Smooth muscle cell (in vitro differentiated cells): Measurements from ENCODE around the gene AKAP9. TPM values are rescaled to one million over a fixed set of nuclear protein-coding genes. Genes with fewer than 3 reads are reported as not detected.

ENCODE experiments used
- DNase-seq: peaks from one replicate; lab custom pipeline; 2025; ENCODE audit not compliant: unreplicated experiment; lab: John Stamatoyannopoulos, UW
- H2AFZ ChIP-seq: fragments of 200-600 bp; sonication (generic); 2 replicates; pipeline ENCODE4 v1.6.0; 2016; ENCODE audit warnings: antibody characterized with exemption, low read depth, mild to moderate bottlenecking
- H3F3A ChIP-seq: fragments of 200-600 bp; sonication (generic); 2 replicates; pipeline ENCODE4 v1.6.0; 2017; ENCODE audit warnings: antibody characterized with exemption, low read depth
- H3K27ac ChIP-seq: fragments of 200-600 bp; sonication (generic); 2 replicates; pipeline ENCODE4 v1.5.1; 2016; ENCODE audit warnings: low read depth, mild to moderate bottlenecking
- H3K27me3 ChIP-seq: fragments of 200-600 bp; sonication (generic); 2 replicates; pipeline ENCODE4 v1.6.1; 2016; ENCODE audit warnings: low read depth, mild to moderate bottlenecking
- H3K36me3 ChIP-seq: fragments of 200-600 bp; sonication (generic); 2 replicates; pipeline ENCODE4 v1.5.1; 2016; ENCODE audit warnings: low read depth
- H3K4me1 ChIP-seq: fragments of 200-600 bp; sonication (generic); 2 replicates; pipeline ENCODE4 v1.5.1; 2016; ENCODE audit warnings: low read depth
- H3K4me2 ChIP-seq: fragments of 200-600 bp; sonication (generic); 2 replicates; pipeline ENCODE4 v1.6.0; 2016; ENCODE audit warnings: mild to moderate bottlenecking
- H3K4me3 ChIP-seq: fragments of 200-600 bp; sonication (generic); 2 replicates; pipeline ENCODE4 v1.5.1; 2016; ENCODE audit warnings: mild to moderate bottlenecking
- H3K79me2 ChIP-seq: fragments of 200-600 bp; sonication (generic); 2 replicates; pipeline ENCODE4 v1.6.0; 2016; ENCODE audit warnings: low read depth, mild to moderate bottlenecking
- H3K9ac ChIP-seq: fragments of 200-600 bp; sonication (generic); 2 replicates; pipeline ENCODE4 v1.6.0; 2016; ENCODE audit warnings: low read depth
- H3K9me3 ChIP-seq: fragments of 200-600 bp; sonication (generic); replicated peaks from 2 replicates; pipeline ENCODE4 v1.5.1; 2016; ENCODE audit warnings: low read depth
- H4K20me1 ChIP-seq: fragments of 200-600 bp; sonication (generic); 2 replicates; pipeline ENCODE4 v1.6.0; 2016; ENCODE audit warnings: low read depth
- WGBS: methylation state at CpG from one replicate; pipeline ENCODE4 v1.1.7; 2016; ENCODE audit warnings: low lambda C conversion rate; 5-methylcytosine and 5-hydroxymethylcytosine counted together
- polyA plus RNA-seq: library from polyadenylated mRNA; unstranded; fragments of >200 nt; fragmentation: Nextera tagmentation; extraction: Ambion mirVana; gene quantifications from 2 replicates; pipeline ENCODE4 v1.2.1, GENCODE V29; 2016
- total RNA-seq: library from RNA; depleted of rRNA; stranded (reverse); fragments of >200 nt; gene quantifications from 2 replicates; pipeline ENCODE4 v1.2.3, GENCODE V29; 2014
- TF ChIP-seq, protein P1 (sequence below): fragments of 200-600 bp; sonication (generic); IDR thresholded peaks from 2 replicates; pipeline ENCODE4 v1.5.1; 2017; ENCODE audit warnings: borderline replicate concordance, mild to moderate bottlenecking, antibody characterized with exemption; ENCODE audit not compliant: insufficient read depth, poor library complexity, severe bottlenecking

AKAP9 gene
- total and polyA plus RNA-seq, 2 experiments from 2014 or later = 41.7 to 57.8 TPM

DNA sequence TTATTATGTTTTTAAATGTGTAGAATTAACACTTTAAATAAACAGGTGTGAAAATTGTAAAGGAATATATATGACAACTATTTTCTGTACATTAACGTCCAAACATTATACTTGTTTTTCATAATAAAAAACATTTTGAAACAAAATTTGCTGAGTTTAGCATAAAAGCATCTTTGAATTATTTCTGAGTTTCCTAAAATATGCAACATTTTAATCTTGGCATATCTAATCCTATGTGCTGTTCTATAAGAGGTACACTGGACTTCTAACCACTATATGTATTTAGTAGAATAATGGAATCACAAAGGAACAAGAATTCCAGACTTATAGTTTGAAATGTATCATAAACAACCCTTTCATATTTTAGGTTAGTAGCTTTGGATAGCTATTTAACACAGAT, 16.6 kb downstream of the AKAP9 start:
- Histone ChIP-seq H3K79me2 (peaks cover 93% of the 10 kb centered on the region), H3K36me3 (no peaks in the 10 kb centered on the region), H3K9ac (no peak overlapping the region), H3F3A (no peaks in the 10 kb centered on the region), H3K27ac (no peak overlapping the region), H3K4me2 (no peak overlapping the region), H3K27me3 (no peaks in the 10 kb centered on the region), H3K9me3 (no peaks in the 10 kb centered on the region), H2AFZ (no peak overlapping the region), H4K20me1 (peaks cover 97% of the 10 kb centered on the region), H3K4me3 (no peak overlapping the region), H3K4me1 (no peaks in the 10 kb centered on the region)
- TF ChIP-seq, protein P1, sequence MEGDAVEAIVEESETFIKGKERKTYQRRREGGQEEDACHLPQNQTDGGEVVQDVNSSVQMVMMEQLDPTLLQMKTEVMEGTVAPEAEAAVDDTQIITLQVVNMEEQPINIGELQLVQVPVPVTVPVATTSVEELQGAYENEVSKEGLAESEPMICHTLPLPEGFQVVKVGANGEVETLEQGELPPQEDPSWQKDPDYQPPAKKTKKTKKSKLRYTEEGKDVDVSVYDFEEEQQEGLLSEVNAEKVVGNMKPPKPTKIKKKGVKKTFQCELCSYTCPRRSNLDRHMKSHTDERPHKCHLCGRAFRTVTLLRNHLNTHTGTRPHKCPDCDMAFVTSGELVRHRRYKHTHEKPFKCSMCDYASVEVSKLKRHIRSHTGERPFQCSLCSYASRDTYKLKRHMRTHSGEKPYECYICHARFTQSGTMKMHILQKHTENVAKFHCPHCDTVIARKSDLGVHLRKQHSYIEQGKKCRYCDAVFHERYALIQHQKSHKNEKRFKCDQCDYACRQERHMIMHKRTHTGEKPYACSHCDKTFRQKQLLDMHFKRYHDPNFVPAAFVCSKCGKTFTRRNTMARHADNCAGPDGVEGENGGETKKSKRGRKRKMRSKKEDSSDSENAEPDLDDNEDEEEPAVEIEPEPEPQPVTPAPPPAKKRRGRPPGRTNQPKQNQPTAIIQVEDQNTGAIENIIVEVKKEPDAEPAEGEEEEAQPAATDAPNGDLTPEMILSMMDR = no peak
- no peak for DNase-seq
- WGBS = 95% methylated on average over 1 of the region's 1 CpG

DNA sequence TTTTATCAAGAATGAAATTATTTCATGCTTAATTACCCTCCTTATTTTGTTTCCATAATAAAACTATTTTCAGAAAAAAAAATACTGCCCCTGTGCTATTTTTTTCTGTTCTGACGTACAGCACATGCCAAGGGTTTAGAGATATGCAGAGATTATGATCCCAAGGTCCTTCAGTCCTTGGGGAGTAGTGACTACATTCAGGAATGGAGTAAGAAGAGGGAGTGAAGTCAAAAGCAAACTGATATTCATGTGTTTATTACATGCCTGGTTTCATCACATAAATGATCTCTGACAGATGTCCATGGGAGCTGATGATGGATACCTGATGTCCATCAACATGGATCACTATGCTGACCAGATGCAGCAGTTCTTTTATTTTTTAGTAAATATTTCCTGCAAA, 17.2 kb downstream of the AKAP9 start:
- Histone ChIP-seq H3K79me2 (peaks cover 93% of the 10 kb centered on the region), H3K27me3 (no peaks in the 10 kb centered on the region), H3K9ac (no peak overlapping the region), H3K27ac (no peak overlapping the region), H3K4me1 (no peaks in the 10 kb centered on the region), H2AFZ (no peak overlapping the region), H4K20me1 (peaks cover 97% of the 10 kb centered on the region), H3K4me2 (no peak overlapping the region), H3K9me3 (no peaks in the 10 kb centered on the region), H3K36me3 (no peaks in the 10 kb centered on the region), H3F3A (no peaks in the 10 kb centered on the region), H3K4me3 (no peak overlapping the region)
- TF ChIP-seq, protein P1 = no peak
- WGBS = 42% methylated on average over 1 of the region's 1 CpG
- no peak for DNase-seq

DNA sequence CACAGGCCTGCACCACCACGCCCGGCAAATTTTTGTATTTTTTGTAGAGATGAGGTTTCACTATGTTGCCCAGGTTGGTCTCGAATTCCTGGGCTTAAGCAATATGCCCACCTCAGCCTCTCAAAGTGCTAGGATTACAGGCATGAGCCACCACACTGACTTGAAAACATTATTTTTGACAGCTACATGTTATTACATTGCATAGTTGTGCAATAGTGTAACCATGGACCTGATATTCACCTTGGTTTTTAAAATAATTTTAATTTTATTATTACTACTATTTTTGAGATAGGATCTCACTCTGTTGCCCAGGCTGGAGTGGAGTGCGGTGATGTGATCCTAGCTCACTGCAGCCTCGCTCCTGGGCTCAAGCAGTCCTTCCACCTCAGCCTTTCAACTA, 18.4 kb downstream of the AKAP9 start:
- H3K4me2 ChIP-seq = no peak overlapping the region
- H2AFZ ChIP-seq = no peak overlapping the region
- TF ChIP-seq, protein P1 = no peak
- peaks cover 91% of the 10 kb centered on the region for H4K20me1 ChIP-seq
- WGBS = 80% methylated on average over 5 of the region's 5 CpGs
- H3K36me3 ChIP-seq = no peaks in the 10 kb centered on the region
- no peaks in the 10 kb centered on the region for H3K4me1 ChIP-seq
- H3K27ac ChIP-seq = no peak overlapping the region
- H3K79me2 ChIP-seq = peaks cover 91% of the 10 kb centered on the region
- H3K27me3 ChIP-seq = no peaks in the 10 kb centered on the region
- no peak overlapping the region for H3K9ac ChIP-seq
- H3K9me3 ChIP-seq = no peaks in the 10 kb centered on the region
- no peak overlapping the region for H3K4me3 ChIP-seq
- no peaks in the 10 kb centered on the region for H3F3A ChIP-seq
- no peak for DNase-seq

DNA sequence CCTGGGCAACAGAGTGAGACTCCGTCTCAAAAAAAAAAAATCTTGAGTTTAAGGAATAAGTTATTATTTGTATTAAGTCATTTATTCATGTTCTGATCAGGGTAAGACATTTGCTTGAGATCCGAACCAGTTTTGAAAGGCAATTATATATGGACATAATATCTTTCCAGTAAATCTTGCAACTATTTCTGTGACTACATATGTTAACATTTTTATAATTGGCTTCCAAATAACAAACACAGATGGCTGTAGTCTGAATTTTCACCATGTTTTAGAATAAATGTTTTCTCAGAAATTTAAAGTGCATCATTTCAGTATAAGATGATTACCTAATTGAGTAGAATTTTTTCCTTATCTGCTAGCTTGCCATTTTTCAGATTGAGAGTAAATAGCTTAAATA, 21.2 kb downstream of the AKAP9 start:
- Histone ChIP-seq H2AFZ (no peak overlapping the region), H3K4me1 (no peaks in the 10 kb centered on the region), H3K4me2 (no peak overlapping the region), H3K9me3 (no peaks in the 10 kb centered on the region), H3K4me3 (no peak overlapping the region), H3K9ac (no peak overlapping the region), H3K36me3 (no peaks in the 10 kb centered on the region), H3F3A (no peaks in the 10 kb centered on the region), H3K27me3 (no peaks in the 10 kb centered on the region), H4K20me1 (peaks cover 92% of the 10 kb centered on the region), H3K27ac (no peak overlapping the region), H3K79me2 (peaks cover 96% of the 10 kb centered on the region)
- 99% methylated on average over 2 of the region's 2 CpGs for WGBS
- TF ChIP-seq, protein P1 = no peak
- DNase-seq = no peak
